Kidney tubule cell (primary cell): ENCODE results near the gene XXYLT1.
"Not testable (repeated sequence)": the region's sequence is repeated elsewhere in the genome, so short reads cannot be mapped to it uniquely, and the experiment has no call there.

Source experiments
- DNase-seq: peaks from one replicate; pipeline ENCODE4 v3.0.0-alpha.2; 2018; ENCODE audit warnings: low spot score

The XXYLT1 gene

DNA sequence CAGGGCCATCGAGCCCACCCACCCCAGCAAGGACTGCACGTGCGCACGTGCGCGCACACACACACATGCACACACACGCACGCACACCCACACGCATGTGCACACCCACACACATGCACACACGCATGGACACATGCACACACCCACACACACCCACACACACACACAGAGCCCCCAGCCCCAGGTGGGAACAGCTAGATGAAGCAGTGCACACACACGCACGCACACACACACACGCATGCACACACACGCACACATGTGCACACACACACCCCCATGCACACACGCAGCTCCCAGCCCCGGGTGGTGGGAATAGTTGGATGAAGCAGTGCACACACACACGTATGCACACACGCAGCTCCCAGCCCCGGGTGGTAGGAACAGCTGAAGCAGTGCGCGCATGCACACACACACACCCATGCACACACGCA lies 158.6 kb downstream of the XXYLT1 start:
- DNase-seq: no peak

GRCh38 chr3:195111766-195112165 lies 159.2 kb downstream of the XXYLT1 start:
- DNase-seq: no peak

GRCh38 chr3:195111319-195111705 lies 159.6 kb downstream of the XXYLT1 start:
- DNase-seq: no peak

GRCh38 chr3:195110647-195111318 lies 160.2 kb downstream of the XXYLT1 start:
- no peak for DNase-seq

- DNase-seq: no peak
These were observed 161.8 kb downstream of the XXYLT1 start for GRCh38 chr3:195109098-195109657.

- DNase-seq: no peak
These were observed 163.4 kb downstream of the XXYLT1 start for GRCh38 chr3:195107593-195107992.

GRCh38 chr3:195107031-195107430 lies 163.9 kb downstream of the XXYLT1 start:
- DNase-seq: not testable (repeated sequence)

- peak; percentile 41 for DNase-seq
These were observed 164.5 kb downstream of the XXYLT1 start for GRCh38 chr3:195106418-195106906.

GRCh38 chr3:195105841-195106417 lies 165.0 kb downstream of the XXYLT1 start:
- no peak for DNase-seq

DNA sequence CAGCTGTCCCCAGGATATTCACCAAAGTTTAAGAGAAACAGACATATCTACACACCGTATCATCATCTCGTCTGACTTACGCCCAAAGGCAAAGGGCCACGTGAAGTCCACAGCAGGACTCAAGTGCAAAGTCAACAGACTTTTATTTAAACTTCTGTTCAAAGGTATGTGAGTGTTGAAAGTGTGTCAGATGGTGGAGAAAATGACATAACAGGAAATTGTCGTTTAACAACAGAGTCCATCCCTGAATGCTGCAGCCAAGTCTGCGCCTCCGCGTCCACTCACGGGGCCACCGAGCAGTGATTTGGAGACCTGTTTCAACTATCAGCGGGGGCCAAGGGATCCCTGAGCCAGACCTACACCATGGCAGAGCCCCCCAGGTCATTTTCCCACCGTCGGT lies 165.6 kb downstream of the XXYLT1 start:
- no peak for DNase-seq

- DNase-seq: no peak
These were observed 166.6 kb downstream of the XXYLT1 start for GRCh38 chr3:195104340-195104739.

DNA sequence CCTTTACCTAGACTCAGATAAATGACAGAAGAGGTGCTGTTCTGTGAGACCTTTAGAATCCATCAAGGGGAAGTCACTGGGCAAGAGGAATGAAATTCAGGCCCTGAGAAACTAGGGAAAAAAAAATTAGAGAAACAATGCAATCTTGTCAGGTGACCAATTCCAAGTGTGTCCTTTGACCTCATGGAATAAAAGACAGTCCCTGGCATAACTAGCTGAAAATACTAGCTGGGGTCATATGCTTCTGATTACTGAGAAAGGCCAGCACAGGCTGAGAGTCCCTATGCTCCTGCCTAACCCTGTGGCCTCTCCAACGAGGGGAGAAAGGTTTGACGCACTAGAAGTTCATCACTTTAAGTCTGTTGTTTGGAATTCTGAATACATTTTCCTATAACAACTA lies 167.3 kb downstream of the XXYLT1 start:
- DNase-seq: no peak

- peak; percentile 89 for DNase-seq
These were observed 168.1 kb downstream of the XXYLT1 start for GRCh38 chr3:195102609-195103467.

DNA sequence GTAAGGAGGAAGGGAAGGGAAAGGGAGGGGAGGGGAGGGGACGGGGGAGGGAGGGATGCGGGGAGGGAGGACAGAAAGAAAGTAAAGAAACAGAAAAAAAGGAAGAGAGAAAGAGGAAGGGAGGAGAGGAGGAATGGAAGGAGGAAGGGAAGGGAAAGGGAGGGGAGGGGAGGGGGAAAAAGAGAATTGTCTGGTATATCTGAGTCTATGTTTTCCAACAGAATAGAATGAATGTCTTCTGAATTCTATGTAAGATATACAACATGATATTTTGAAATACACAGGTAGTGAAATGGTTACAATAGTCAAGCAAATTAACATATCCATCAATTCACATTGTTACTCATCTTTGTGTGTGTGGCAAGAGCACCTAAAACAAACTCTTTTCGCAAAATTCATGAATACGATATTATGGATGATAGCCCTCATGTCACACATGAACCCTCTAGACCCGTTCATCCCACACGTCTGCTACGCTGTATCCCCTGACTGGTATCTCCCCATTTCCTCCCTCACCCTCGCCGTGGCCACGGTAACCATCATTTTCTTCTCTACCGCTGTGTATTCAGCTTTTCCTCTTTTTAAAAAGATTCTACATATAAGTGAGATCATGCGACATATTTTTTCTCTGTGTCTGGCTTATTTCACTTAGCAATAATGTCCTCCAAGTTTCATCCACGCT lies 168.9 kb downstream of the XXYLT1 start:
- DNase-seq: no peak

GRCh38 chr3:195101001-195101583 lies 169.9 kb downstream of the XXYLT1 start:
- DNase-seq: no peak

DNA sequence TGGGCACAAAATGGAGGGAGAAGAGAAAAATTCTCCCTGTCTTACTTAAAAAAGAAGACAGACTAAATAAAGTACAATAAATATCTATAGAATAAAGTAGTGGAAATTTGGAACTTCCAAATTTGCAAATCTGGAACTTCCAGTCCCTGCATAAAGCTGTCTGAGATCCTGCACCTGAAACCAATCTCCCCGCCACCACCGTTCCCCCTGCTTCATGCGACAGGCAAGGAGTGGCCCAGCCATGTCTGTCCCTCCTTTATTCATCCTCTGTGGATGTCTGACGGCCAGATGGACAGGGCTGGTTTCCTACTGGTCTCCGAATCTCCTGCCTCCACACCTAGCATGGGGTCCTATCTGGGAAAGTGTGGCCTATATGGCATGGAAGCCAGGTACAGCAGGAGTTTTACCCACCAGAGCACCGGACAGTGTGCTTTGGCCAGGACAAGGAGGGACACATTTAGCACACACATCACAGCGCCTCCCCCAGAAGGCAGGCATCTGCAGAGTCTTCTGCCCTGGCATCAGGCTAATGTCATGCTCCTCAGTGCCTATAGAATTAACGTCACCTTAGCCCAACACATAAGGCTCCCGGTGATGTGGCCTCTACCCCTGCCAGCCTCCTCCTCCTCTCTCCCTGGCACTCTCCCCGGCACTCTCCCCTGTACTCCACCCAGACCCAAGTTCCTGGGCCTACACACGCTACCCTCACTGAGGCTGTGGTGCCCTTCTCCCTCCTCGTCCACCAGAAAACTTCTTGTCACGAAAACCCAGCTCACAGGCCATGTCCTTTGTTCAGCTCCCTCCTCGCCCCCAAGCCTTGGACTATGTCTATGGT lies 170.8 kb downstream of the XXYLT1 start:
- no peak for DNase-seq

DNA sequence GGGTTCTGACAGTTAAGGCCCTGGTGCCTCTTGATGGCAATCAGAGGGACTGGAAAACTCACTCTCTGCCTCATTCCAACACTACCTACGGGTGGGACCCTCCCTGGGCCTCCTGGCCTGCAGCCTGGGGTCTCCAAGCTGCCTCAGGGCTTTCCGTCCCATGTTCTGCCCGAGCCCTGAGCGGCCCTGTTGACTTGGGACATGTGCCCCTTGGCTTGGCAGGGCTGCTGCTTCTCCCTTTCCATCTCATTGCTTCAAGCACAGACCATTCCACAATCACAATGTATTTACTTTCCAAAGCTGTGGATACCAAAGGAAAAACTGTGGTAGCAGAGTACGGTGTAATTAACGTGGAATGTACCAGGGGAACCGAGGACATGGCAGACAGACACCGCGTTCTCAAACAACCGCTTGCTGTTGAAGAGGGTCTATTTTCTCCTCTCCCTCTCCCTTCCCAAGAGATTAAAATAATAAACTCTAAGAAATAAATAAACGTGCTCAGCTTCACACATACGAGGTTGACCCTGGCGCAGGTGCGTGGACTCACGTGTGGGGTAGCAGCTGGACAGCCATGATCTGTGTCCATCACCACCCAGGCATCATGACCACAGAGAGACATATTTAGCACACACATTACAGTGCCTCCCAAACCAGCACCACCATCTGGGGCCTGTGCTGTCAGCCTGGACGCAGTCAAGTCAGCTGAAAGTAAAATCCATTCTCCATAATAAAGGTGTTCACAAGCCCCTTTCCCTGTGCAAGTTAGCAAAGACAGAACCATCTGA lies 172.0 kb downstream of the XXYLT1 start:
- no peak for DNase-seq

DNA sequence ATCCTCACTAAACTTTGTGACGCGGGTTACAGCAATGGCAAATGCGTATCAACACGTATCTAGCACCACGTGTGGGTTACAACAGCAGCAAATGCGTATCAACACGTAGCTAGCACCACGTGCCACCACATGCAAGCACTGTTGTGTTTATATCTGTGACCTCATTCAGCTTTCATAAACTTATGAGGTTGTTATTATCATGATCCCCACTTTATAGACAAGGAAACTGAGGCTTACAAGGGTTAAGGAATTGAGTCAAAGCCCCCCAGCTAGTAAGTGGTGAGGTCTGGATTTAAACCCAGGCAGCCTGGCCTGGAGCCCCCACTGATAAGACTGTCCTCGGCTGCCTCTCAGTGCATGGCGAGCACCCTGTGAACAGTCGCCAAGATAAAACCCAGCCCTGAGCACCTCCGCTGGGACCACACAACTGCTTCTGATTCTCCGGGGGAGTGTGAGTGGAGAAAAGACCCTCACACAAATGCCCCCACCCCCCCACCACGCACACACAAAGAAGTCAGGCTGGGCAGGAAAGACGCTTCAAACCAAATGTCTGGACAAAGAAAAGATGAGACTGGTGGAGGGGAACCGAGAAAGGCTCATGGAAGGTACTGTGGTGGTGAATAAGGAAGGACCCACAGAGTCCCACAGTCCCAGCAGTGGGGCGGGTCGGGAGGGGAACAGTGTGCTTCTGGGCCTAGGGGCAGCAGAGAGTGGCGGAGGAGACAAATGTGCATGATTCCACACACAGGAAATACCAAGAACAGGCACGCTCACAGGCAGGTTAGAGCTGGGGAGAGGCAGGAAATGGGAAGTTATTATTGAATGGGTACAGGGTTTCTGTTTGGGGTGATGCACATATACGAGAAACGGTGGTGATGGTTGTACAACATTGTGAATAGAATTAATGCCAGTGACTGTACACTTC lies 173.4 kb downstream of the XXYLT1 start:
- no peak for DNase-seq
